Measurements from ENCODE around the gene FAM13A. TPM values are rescaled to one million over a fixed set of nuclear protein-coding genes. Genes with fewer than 3 reads are reported as not detected.
"Not testable (repeated sequence)": the region's sequence is repeated elsewhere in the genome, so short reads cannot be mapped to it uniquely, and the experiment has no call there.

FAM13A gene
- polyA plus RNA-seq, 1 of the 3 experiments (the other 2 are of a cell fraction), result 0.67 TPM

- TF ChIP-seq CTCF (IDR thresholded peaks at IDR 0.05) (no peak), MXI1 (IDR thresholded peaks at IDR 0.05; ENCODE audit: low read depth, low read length) (no peak), NFIC (IDR thresholded peaks at IDR 0.05; ENCODE audit: borderline replicate concordance) (no peak)
- TF ChIP-seq, protein P1, sequence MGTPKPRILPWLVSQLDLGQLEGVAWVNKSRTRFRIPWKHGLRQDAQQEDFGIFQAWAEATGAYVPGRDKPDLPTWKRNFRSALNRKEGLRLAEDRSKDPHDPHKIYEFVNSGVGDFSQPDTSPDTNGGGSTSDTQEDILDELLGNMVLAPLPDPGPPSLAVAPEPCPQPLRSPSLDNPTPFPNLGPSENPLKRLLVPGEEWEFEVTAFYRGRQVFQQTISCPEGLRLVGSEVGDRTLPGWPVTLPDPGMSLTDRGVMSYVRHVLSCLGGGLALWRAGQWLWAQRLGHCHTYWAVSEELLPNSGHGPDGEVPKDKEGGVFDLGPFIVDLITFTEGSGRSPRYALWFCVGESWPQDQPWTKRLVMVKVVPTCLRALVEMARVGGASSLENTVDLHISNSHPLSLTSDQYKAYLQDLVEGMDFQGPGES (IDR thresholded peaks at IDR 0.05; ENCODE audit: low read depth, low read length), result no peak
- TF ChIP-seq, protein P2, sequence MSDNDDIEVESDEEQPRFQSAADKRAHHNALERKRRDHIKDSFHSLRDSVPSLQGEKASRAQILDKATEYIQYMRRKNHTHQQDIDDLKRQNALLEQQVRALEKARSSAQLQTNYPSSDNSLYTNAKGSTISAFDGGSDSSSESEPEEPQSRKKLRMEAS (IDR thresholded peaks at IDR 0.05; ENCODE audit: low read depth), result no peak
Observed at GRCh38 chr4:88892646-88893045, 164.3 kb downstream of the FAM13A start (continued).

DNA sequence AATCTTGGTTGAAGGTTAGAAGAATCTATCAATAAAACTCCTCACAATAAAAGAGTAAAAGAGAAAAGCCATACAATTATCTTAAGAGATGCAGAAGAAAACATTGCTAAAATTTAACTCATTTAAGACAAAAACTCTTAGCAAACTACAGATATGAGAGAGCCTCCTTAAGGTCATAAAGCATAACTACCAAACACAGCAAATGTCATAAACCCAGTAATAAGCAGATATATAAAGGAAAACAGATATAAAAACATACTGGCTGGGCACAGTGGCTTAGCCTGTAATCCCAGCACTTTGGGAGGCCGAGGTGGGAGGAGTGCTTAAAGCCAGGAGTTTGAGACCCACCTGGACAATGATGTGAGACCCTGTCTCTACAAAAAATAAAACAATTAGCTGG lies 165.3 kb downstream of the FAM13A start:
- ChIA-PET POLR2A (no interaction called here), CTCF (no interaction called here)
- H3K79me2 ChIP-seq (ENCODE audit: insufficient read depth), result no peaks in the 10 kb centered on the region
- no peak overlapping the region for H2AFZ ChIP-seq (ENCODE audit: low read depth)
- no peaks in the 10 kb centered on the region for H3F3A ChIP-seq (replicated peaks; ENCODE audit: insufficient read depth)
- no peak overlapping the region for H3K27ac ChIP-seq (ENCODE audit: low read depth in 2 of 2, low read length in 1 of 2)
- no peak overlapping the region for H3K9ac ChIP-seq
- H3K9me3 ChIP-seq, result no peaks in the 10 kb centered on the region
- WGBS (ENCODE audit: low lambda C conversion rate), result 50% methylated on average over 1 of the region's 1 CpG
- no peak for DNase-seq
- H3K9me2 ChIP-seq, result no peaks in the 10 kb centered on the region
- peaks cover 0 to 2% of the 10 kb centered on the region in 2 experiments; a peak in 1 of 4 replicates for H3K4me1 ChIP-seq (ENCODE audit: control insufficient read depth in 1 of 2, insufficient read depth in 2 of 2, low read depth in 1 of 2, low read length in 1 of 2)
- H4K20me1 ChIP-seq (ENCODE audit: insufficient read depth), result no peaks in the 10 kb centered on the region
- no peaks in the 10 kb centered on the region for H3K36me3 ChIP-seq (replicated peaks in 1 of 2; ENCODE audit: control insufficient read depth in 1 of 2, insufficient read depth in 2 of 2, low read length in 1 of 2)
- TF ChIP-seq ZBTB33 (IDR thresholded peaks at IDR 0.05; ENCODE audit: borderline replicate concordance, low read depth) (no peak), REST (IDR thresholded peaks at IDR 0.05; ENCODE audit: low read depth, low read length) (no peak), RAD21 (IDR thresholded peaks at IDR 0.05; ENCODE audit: low read length) (no peak), RCOR1 (IDR thresholded peaks at IDR 0.05; ENCODE audit: low read length) (no peak), POLR2AphosphoS5 (IDR thresholded peaks at IDR 0.05; ENCODE audit: low read depth, low read length) (no peak), NRF1 (IDR thresholded peaks at IDR 0.05; ENCODE audit: low read depth, low read length) (no peak)
- no peak overlapping the region for H3K4me3 ChIP-seq (ENCODE audit: low read depth in 2 of 2, low read length in 1 of 2)
- H3K27me3 ChIP-seq (ENCODE audit: insufficient read depth), result no peaks in the 10 kb centered on the region
- H3K4me2 ChIP-seq, result no peak overlapping the region

DNA sequence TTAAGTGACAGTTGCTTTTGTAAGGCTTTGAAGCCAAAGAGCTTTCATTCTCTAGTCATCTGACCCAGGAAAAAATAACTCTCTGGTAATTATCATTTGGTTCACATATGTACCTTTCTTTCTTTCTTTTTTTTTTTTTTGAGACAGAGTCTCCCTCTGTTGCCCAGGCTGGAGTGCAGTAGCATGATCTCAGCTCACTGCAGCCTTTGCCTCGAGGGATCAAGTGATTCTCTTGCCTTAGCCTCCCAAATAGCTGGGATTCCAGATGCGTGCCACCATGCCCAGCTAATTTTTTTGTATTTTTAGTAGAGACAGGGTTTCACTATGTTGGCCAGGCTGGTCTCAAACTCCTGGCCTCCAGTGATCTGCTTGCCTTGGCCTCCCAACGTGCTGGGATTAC lies 169.6 kb downstream of the FAM13A start:
- H3K4me3 ChIP-seq (ENCODE audit: low read depth in 2 of 2, low read length in 1 of 2); H2AFZ ChIP-seq (ENCODE audit: low read depth); H3K79me2 ChIP-seq (ENCODE audit: insufficient read depth); H4K20me1 ChIP-seq (ENCODE audit: insufficient read depth); H3K36me3 ChIP-seq (replicated peaks in 1 of 2; ENCODE audit: control insufficient read depth in 1 of 2, insufficient read depth in 2 of 2, low read length in 1 of 2); H3K9me3 ChIP-seq; DNase-seq; H3K4me1 ChIP-seq (ENCODE audit: control insufficient read depth in 1 of 2, insufficient read depth in 2 of 2, low read depth in 1 of 2, low read length in 1 of 2); H3K27ac ChIP-seq (ENCODE audit: low read depth in 2 of 2, low read length in 1 of 2); H3K9ac ChIP-seq; H3F3A ChIP-seq (replicated peaks; ENCODE audit: insufficient read depth); H3K27me3 ChIP-seq (ENCODE audit: insufficient read depth); POLR2A ChIA-PET; H3K9me2 ChIP-seq; H3K4me2 ChIP-seq: not testable (repeated sequence)
- WGBS (ENCODE audit: low lambda C conversion rate), result 64% methylated on average over 3 of the region's 3 CpGs
- CTCF ChIA-PET, result interaction anchor here (0.8 to 1.2 kb wide), 2 partner anchors 66 to 181 kb away, joined by 3 to 4 read pairs; no protein-coding TSS in a partner anchor
